Cerebellar cortex (tissue), 1 donor: Measurements from ENCODE around the gene ATP2A2.

Experiments used
- DNase-seq: peaks from one replicate; pipeline ENCODE4 v3.0.0-alpha.2; 2015; ENCODE audit warnings: low spot score

The ATP2A2 gene

GRCh38 chr12:110262442-110263388 lies 18.3 kb upstream of the ATP2A2 start:
- DNase-seq = no peak

- no peak for DNase-seq
Observed at GRCh38 chr12:110266381-110266960, 14.6 kb upstream of the ATP2A2 start.

- no peak for DNase-seq
Observed at GRCh38 chr12:110266980-110267620, 13.9 kb upstream of the ATP2A2 start.

GRCh38 chr12:110269622-110270124 lies 11.4 kb upstream of the ATP2A2 start:
- DNase-seq = no peak

- DNase-seq = peak; percentile 55
Observed at GRCh38 chr12:110270125-110270962, 10.7 kb upstream of the ATP2A2 start.

- DNase-seq = no peak
Observed at GRCh38 chr12:110271015-110271414, 10.0 kb upstream of the ATP2A2 start.

- peak; percentile 44 for DNase-seq
Observed at GRCh38 chr12:110277530-110278254, 3.4 kb upstream of the ATP2A2 start.

- DNase-seq = no peak
Observed at GRCh38 chr12:110278255-110278536, 2.9 kb upstream of the ATP2A2 start.

GRCh38 chr12:110279566-110280375 lies 1.3 kb upstream of the ATP2A2 start:
- DNase-seq = peak; percentile 44

GRCh38 chr12:110280392-110280778 lies 662 bp upstream of the ATP2A2 start:
- DNase-seq = peak; percentile 75

- DNase-seq = peak; percentile 33
Observed at GRCh38 chr12:110281549-110282299, 677 bp downstream of the ATP2A2 start.

- no peak for DNase-seq
Observed at GRCh38 chr12:110282300-110282860, 1.3 kb downstream of the ATP2A2 start.

GRCh38 chr12:110282956-110283817 lies 2.1 kb downstream of the ATP2A2 start:
- no peak for DNase-seq

GRCh38 chr12:110284597-110284996 lies 3.5 kb downstream of the ATP2A2 start:
- no peak for DNase-seq

- DNase-seq = no peak
Observed at GRCh38 chr12:110286623-110287022, 5.6 kb downstream of the ATP2A2 start.

GRCh38 chr12:110287986-110288385 lies 6.9 kb downstream of the ATP2A2 start:
- no peak for DNase-seq

- no peak for DNase-seq
Observed at GRCh38 chr12:110289044-110289710, 8.1 kb downstream of the ATP2A2 start.

- no peak for DNase-seq
Observed at GRCh38 chr12:110289711-110290078, 8.6 kb downstream of the ATP2A2 start.
